Large intestine (tissue), 3 donors: Measurements from ENCODE around the gene CLCN6. TPM values are rescaled to one million over a fixed set of nuclear protein-coding genes. Genes with fewer than 3 reads are reported as not detected.

Source experiments
- DNase-seq, 2 donors: peaks; one replicate each; pipeline versions ENCODE4 v3.0.0 to v3.0.0-alpha.2; 2013
- H3K27ac ChIP-seq: one replicate; pipeline ENCODE4 v1.5.1; 2013; ENCODE audit warnings: low read length
- H3K27me3 ChIP-seq: 2 replicates; pipeline ENCODE4 v1.6.1; 2013; ENCODE audit warnings: low read length; ENCODE audit not compliant: control insufficient read depth, insufficient read depth
- H3K36me3 ChIP-seq: 2 replicates; pipeline ENCODE4 v1.6.1; 2013; ENCODE audit warnings: low read length; ENCODE audit not compliant: control insufficient read depth, insufficient read depth
- H3K4me1 ChIP-seq: one replicate; pipeline ENCODE4 v1.6.1; 2013; ENCODE audit warnings: low read length; ENCODE audit not compliant: control insufficient read depth, insufficient read depth
- H3K4me3 ChIP-seq: one replicate; pipeline ENCODE4 v1.5.1; 2013; ENCODE audit warnings: low read length
- H3K9me3 ChIP-seq: one replicate; pipeline ENCODE4 v1.6.1; 2013; ENCODE audit warnings: mild to moderate bottlenecking, low read depth, low read length, moderate library complexity; ENCODE audit not compliant: control insufficient read depth
- WGBS: methylation state at CpG from one replicate; pipeline ENCODE4 v1.1.5; 2013; ENCODE audit warnings: low lambda C conversion rate; ENCODE audit not compliant: insufficient coverage; 5-methylcytosine and 5-hydroxymethylcytosine counted together
- polyA plus RNA-seq: library from polyadenylated mRNA; unstranded; fragments of 120-200 nt; gene quantifications from one replicate; pipeline ENCODE4 v1.2.1, GENCODE V29; 2013

The CLCN6 gene
- polyA plus RNA-seq, 1 donor, result 22.4 TPM

DNA sequence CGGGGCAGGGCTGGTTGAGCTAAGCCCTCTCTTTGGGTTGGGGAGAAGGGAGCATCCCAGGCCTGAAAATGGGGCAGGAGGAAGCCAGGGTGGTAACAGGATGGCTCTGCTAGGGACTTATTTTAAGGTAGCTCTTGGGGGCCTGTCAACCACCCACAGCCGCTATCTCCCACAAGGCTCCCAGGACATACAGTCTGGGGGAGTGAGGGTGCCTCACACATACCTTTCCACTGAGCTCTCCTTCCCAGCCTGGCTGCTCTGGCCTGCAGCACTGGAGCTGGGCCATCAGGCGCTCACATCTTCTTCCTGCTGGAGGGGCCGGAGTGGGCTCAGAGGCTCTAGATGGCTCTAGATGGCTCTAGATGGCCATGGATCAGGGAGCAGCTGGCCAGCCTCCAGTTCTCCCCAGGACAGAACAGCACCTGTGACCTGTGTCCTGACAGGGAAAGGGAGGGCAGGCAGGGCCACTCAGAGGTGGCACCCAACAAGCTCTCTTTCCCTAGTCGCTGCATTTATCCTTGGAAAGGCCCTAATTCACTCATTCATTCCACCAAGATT lies 63.7 kb downstream of the CLCN6 start:
- Histone ChIP-seq H3K36me3 (no peaks in the 10 kb centered on the region), H3K27me3 (peaks cover 5% of the 10 kb centered on the region), H3K4me1 (no peaks in the 10 kb centered on the region), H3K9me3 (no peaks in the 10 kb centered on the region), H3K27ac (no peak overlapping the region), H3K4me3 (no peak overlapping the region)
- no CpG with 5 or more reads among the region's 5 CpGs for WGBS
- no peak for DNase-seq

DNA sequence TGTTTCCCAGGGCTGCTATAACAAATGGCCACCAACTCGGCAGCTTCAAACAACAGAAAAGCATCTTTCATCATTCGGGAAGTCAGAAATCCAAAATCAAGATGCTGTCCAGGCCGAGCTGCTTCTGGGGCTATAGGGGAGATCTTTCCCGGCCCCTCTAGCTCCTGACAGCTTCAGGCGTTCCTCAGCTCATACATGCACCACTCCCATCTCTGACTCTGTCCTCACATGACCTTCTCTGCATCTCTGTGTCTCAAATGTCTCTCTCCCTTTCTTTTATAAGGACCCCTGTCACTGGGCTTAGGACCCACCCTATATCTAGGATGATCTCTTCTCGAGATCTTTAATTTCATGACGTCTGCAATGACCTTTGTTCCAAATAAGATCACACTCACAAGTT lies 66.6 kb downstream of the CLCN6 start:
- Histone ChIP-seq H3K27ac (no peak overlapping the region), H3K9me3 (no peaks in the 10 kb centered on the region), H3K27me3 (peaks cover 5% of the 10 kb centered on the region), H3K4me3 (no peak overlapping the region), H3K36me3 (no peaks in the 10 kb centered on the region), H3K4me1 (no peaks in the 10 kb centered on the region)
- 58% methylated on average over 2 of the region's 7 CpGs for WGBS
- DNase-seq, result no peak

GRCh38 chr1:11873395-11874257 lies 67.6 kb downstream of the CLCN6 start:
- H3K9me3 ChIP-seq, result no peaks in the 10 kb centered on the region
- no peaks in the 10 kb centered on the region for H3K36me3 ChIP-seq
- no peaks in the 10 kb centered on the region for H3K4me1 ChIP-seq
- DNase-seq, result no peak
- H3K4me3 ChIP-seq, result no peak overlapping the region
- peaks cover 5% of the 10 kb centered on the region for H3K27me3 ChIP-seq
- no CpG with 5 or more reads among the region's 14 CpGs for WGBS
- H3K27ac ChIP-seq, result no peak overlapping the region

DNA sequence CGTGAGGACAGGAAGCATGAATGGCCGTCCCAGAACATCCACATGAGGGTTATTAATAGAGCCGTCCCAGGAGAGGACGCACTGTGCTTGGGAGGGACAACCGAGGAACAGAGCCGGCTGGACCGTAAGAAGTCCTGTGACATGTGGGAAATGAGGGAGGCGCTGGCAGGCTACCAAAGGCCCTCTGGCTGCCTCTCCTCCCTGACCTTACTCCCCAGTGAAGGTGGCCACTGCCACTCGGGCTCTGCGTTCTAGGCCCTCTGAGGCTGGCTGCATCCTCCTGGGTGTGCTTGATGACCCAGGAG lies 68.2 kb downstream of the CLCN6 start:
- H3K36me3 ChIP-seq, result no peaks in the 10 kb centered on the region
- H3K4me1 ChIP-seq, result no peaks in the 10 kb centered on the region
- WGBS, result no CpG with 5 or more reads among the region's 10 CpGs
- no peaks in the 10 kb centered on the region for H3K9me3 ChIP-seq
- H3K27me3 ChIP-seq, result peaks cover 5% of the 10 kb centered on the region
- no peak for DNase-seq
- H3K27ac ChIP-seq, result no peak overlapping the region
- H3K4me3 ChIP-seq, result no peak overlapping the region

DNA sequence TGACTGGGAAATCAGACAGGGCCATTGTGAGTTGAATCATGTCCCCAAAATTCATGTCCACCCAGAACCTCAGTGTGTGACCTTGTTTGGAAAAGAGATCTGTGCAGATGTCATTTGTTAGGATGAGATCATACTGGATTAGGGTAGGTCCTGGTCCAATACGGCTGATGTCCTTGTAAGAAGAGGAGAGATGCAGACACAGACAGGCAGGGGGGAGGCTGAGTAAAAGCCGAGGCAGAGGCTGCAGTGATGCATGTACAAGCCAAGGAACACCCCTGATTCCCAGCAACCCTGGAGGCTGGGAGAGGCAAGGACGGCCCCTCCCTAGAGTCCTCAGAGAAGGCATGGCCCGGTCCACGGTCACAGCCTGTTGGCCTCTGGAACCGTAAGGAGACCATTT lies 68.6 kb downstream of the CLCN6 start:
- Histone ChIP-seq H3K27me3 (peaks cover 5% of the 10 kb centered on the region), H3K4me3 (no peak overlapping the region), H3K27ac (no peak overlapping the region), H3K4me1 (no peaks in the 10 kb centered on the region), H3K36me3 (no peaks in the 10 kb centered on the region), H3K9me3 (no peaks in the 10 kb centered on the region)
- no CpG with 5 or more reads among the region's 6 CpGs for WGBS
- DNase-seq, result no peak

DNA sequence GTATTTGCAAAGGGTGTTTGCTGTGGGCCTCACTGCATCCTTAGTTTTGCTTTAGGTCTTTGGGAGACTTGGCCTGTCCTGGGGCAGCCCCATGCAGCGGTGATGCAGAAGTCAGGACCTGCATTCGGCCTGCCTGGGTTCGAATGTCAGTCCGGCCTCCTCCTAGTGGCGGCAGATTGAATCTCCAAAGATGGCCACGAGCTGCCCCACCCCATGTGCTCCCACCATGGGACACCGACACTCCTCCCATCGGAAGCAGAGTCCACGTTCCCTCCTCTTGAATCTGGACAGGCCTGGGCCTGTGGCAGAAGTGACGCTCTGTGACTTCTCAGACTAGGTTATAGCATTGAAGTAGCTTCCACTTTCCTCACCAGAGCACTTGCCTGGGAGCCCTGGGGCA lies 69.1 kb downstream of the CLCN6 start:
- no CpG with 5 or more reads among the region's 10 CpGs for WGBS
- peaks cover 5% of the 10 kb centered on the region for H3K27me3 ChIP-seq
- H3K9me3 ChIP-seq, result no peaks in the 10 kb centered on the region
- H3K4me3 ChIP-seq, result no peak overlapping the region
- H3K36me3 ChIP-seq, result no peaks in the 10 kb centered on the region
- H3K4me1 ChIP-seq, result no peaks in the 10 kb centered on the region
- no peak overlapping the region for H3K27ac ChIP-seq
- no peak for DNase-seq

GRCh38 chr1:11877074-11877473 lies 71.1 kb downstream of the CLCN6 start:
- no peak overlapping the region for H3K27ac ChIP-seq
- peaks cover 5% of the 10 kb centered on the region for H3K27me3 ChIP-seq
- no peaks in the 10 kb centered on the region for H3K9me3 ChIP-seq
- no peaks in the 10 kb centered on the region for H3K36me3 ChIP-seq
- WGBS, result no CpG with 5 or more reads among the region's 6 CpGs
- H3K4me1 ChIP-seq, result peaks cover 6% of the 10 kb centered on the region
- no peak for DNase-seq
- no peak overlapping the region for H3K4me3 ChIP-seq

- no peaks in the 10 kb centered on the region for H3K36me3 ChIP-seq
- WGBS, result no CpG with 5 or more reads among the region's 31 CpGs
- H3K4me1 ChIP-seq, result peaks cover 13% of the 10 kb centered on the region
Observed at GRCh38 chr1:11878081-11878890, 72.3 kb downstream of the CLCN6 start.

DNA sequence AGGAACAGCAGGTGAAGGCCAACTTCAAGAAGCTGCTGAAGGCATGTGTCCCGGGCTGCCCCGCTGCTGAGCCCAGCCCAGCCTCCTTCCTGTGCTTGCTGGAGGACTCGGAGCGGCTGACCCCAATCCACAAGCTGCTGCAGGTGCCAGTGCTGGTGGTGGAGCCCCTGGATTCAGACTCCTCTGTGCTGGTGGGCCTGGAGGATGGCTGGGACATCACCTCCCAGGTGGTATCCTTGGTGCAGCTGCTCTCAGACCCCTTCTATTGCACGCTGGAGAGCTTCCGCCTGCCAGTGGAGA lies 72.8 kb downstream of the CLCN6 start:
- H3K4me1 ChIP-seq, result peaks cover 14% of the 10 kb centered on the region
- no peak overlapping the region for H3K27ac ChIP-seq
- no CpG with 5 or more reads among the region's 6 CpGs for WGBS
- H3K4me3 ChIP-seq, result no peak overlapping the region
- no peaks in the 10 kb centered on the region for H3K36me3 ChIP-seq
- peaks cover 5% of the 10 kb centered on the region for H3K27me3 ChIP-seq
- H3K9me3 ChIP-seq, result no peaks in the 10 kb centered on the region
- DNase-seq, result no peak

More at GRCh38 chr1:11878081-11878890, 72.3 kb downstream of the CLCN6 start:
- no peaks in the 10 kb centered on the region for H3K9me3 ChIP-seq
- no peak overlapping the region for H3K27ac ChIP-seq
- H3K27me3 ChIP-seq, result peaks cover 5% of the 10 kb centered on the region
- no peak for DNase-seq
- H3K4me3 ChIP-seq, result no peak overlapping the region

DNA sequence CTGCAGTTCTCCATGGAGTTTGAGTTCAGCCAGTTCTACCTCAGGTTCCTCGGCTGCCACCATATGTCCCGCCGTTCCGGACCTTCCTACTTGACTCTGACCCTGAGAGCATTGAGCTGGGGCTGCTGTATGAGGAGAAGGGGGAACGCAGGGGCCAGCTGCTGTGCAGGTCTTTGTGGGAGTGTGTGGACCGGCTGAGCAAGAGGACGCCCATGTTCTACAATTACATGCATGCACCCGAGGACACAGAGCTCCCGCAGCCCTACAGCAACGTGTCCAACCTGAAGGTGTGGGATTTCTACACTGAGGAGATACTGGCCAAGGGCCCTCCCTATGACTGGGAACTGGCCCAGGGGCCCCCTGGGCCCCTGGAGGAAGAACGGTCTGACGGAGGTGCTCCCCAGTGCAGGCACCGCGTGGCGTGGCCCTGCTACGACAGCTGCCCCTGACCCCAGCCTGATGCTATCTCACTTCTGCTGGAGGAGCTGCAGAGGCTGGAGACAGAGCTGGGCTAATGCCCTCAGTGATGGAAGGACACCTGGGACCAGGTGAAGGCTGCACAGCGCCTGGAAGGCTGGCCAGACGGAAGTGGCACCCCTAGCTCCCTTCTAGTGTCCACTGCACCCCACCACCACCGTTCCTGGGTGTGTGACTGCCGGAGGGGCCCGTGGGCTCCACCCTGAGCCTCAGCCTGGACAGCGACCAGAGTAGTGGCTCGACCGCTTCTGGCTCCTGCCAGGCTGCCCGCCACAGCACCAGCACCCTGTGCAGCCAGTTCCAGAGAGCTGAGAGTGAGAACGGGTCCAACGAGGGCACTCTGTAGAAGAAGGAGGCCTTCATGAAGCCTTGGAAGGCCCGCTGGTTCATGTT lies 73.6 kb downstream of the CLCN6 start:
- H3K36me3 ChIP-seq, result no peaks in the 10 kb centered on the region
- no peak overlapping the region for H3K27ac ChIP-seq
- H3K4me1 ChIP-seq, result peaks cover 14% of the 10 kb centered on the region
- no peak for DNase-seq
- H3K27me3 ChIP-seq, result no peaks in the 10 kb centered on the region
- WGBS, result no CpG with 5 or more reads among the region's 28 CpGs
- H3K4me3 ChIP-seq, result no peak overlapping the region
- H3K9me3 ChIP-seq, result no peaks in the 10 kb centered on the region
